HG02571 (cell line): ENCODE measurements around the gene KRTAP4-9.
"Not testable (repeated sequence)": the region's sequence is repeated elsewhere in the genome, so short reads cannot be mapped to it uniquely, and the experiment has no call there.

Experiments
- ATAC-seq: cut with Tn5 transposase; IDR thresholded peaks from one replicate; pipeline ENCODE4 v1.9.1; 2021; ENCODE audit warnings: mild to moderate bottlenecking, moderate library complexity; ENCODE audit not compliant: unreplicated experiment

KRTAP4-9 gene

DNA sequence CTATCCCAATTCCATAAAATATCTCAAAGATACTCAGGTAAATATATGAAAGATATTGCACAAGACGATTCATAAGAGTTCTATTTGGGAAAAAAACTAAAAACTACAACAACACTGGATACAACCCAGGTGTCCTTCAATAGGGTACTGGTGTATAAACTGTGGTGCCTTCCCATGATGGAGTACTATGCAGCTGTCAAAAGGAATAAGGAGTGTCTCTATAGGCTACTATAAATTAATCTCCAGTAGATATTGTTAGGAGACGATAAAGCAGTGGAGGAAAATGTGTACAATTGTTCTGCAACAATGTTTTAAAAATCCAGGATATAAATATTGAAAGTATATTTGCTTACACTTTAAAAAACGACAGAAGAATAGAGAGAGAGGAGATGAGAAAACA, 21.2 kb downstream of the KRTAP4-9 start:
- no peak for ATAC-seq

GRCh38 chr17:41127371-41127770, 22.2 kb downstream of the KRTAP4-9 start:
- ATAC-seq = no peak

DNA sequence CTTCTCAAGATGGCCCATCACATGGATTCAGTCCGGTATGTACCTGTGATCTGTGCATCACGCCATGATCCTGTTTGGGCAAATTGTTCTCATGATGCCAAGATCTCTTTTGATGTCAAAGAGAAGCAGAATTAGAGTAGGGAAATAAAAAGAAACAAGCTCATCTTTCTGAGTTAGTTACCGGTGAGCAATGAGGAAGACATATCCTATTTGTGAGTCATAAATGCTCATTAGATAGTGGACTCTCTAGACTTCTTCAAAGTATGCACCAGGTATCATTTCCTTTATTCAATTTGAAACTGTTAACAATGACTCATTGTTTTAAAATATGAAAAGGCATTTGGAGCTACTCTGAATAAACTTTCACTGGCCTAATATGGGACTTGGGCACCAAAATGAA, 26.8 kb downstream of the KRTAP4-9 start:
- ATAC-seq = no peak

GRCh38 chr17:41133880-41134735, 28.9 kb downstream of the KRTAP4-9 start:
- ATAC-seq = no peak

GRCh38 chr17:41139865-41140264, 34.7 kb downstream of the KRTAP4-9 start:
- not testable (repeated sequence) for ATAC-seq

- ATAC-seq = no peak
Observed at GRCh38 chr17:41140360-41141131, 35.4 kb downstream of the KRTAP4-9 start, which contains the start of gene KRTAP4-6. Gene KRTAP4-6, minus strand, starts transcription at chr17:41140544. Its CDS starts 57 bp downstream, at chr17:41140487.

- no peak for ATAC-seq
Observed at GRCh38 chr17:41141361-41141760, 36.2 kb downstream of the KRTAP4-9 start.

- ATAC-seq = no peak
Observed at GRCh38 chr17:41144846-41145245, 39.7 kb downstream of the KRTAP4-9 start.

GRCh38 chr17:41145261-41145660, 40.1 kb downstream of the KRTAP4-9 start:
- ATAC-seq = no peak

- ATAC-seq = no peak
Observed at GRCh38 chr17:41147531-41148204, 42.5 kb downstream of the KRTAP4-9 start.

GRCh38 chr17:41148971-41149651, 43.9 kb downstream of the KRTAP4-9 start:
- ATAC-seq = not testable (repeated sequence)

DNA sequence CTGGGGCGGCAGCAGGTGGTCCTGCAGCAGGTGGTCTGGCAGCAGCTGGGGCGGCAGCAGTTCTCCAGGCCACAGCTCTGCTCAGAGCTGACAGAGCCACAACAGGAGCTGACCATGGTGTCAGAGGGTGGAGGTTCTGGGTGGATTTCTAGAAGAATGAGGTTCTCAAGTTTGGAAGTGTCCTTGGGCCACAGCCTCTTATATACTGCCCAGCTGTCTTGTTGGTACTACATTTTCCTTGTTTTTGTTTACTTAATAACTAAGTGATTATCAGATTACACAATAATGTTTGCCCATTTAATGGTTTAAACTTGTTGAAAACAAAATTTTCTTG, 44.4 kb downstream of the KRTAP4-9 start, which contains the start of gene KRTAP4-5:
Gene KRTAP4-5 (minus strand): TSS at position 174 of the 334 bp plus-strand sequence. CDS start 58 bp downstream, at position 116.
- ATAC-seq = no peak

- no peak for ATAC-seq
Observed at GRCh38 chr17:41150026-41150425, 44.8 kb downstream of the KRTAP4-9 start.

DNA sequence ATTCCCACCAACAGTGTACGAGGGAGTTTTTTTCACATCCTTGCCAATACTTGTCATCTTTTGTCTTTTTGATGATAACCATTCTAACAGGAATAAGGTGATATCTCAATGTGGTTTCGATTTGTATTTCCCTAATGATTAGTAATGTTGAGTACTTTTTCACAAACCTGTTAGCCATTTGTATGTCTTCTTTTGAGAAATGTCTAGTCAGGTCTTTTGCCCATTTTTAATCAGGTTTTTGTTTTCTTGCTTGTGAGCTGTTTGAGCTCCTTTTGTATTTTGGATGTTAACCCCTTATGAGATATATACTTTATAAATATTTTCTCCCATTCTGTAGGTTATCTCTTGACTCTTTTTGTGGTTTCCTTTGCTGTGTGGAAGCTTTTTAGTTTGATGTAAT, 46.3 kb downstream of the KRTAP4-9 start:
- ATAC-seq = no peak

- ATAC-seq = no peak
Observed at GRCh38 chr17:41153856-41154255, 48.7 kb downstream of the KRTAP4-9 start.
